Fibroblast of lung (primary cell): ENCODE measurements around the gene GALNT18.

Experiments used
- CTCF ChIP-seq, 2 donors: IDR thresholded peaks in 1 of 2; conservative IDR thresholded peaks in 1 of 2; 1 replicate in 1 of 2; 2 replicates in 1 of 2; pipeline ENCODE4 v1.5.1; 2011 to 2012; ENCODE audit warnings: low read length in 2 of 2, control low read depth in 1 of 2, inconsistent platforms in 1 of 2, low read depth in 1 of 2, mild to moderate bottlenecking in 1 of 2
- EZH2 ChIP-seq: IDR thresholded peaks from 2 replicates; pipeline ENCODE4 v1.5.1; 2012; ENCODE audit warnings: low read length, control low read depth, mild to moderate bottlenecking; ENCODE audit errors: missing control alignments

GRCh38 chr11:11563200-11563975, 58.4 kb downstream of the GALNT18 start:
- TF ChIP-seq CTCF (conservative IDR thresholded peaks at IDR 0.05 in 1 of 2, IDR thresholded peaks at IDR 0.05 in 1 of 2; ENCODE audit: low read depth in 1 of 2, low read length in 2 of 2), result no peak
- no peak for TF ChIP-seq EZH2
